HG03066 (cell line): Measurements from ENCODE around the gene LURAP1L.
"Not testable (repeated sequence)": the region's sequence is repeated elsewhere in the genome, so short reads cannot be mapped to it uniquely, and the experiment has no call there.

Experiments used
- ATAC-seq: cut with Tn5 transposase; IDR thresholded peaks from one replicate; pipeline ENCODE4 v1.9.1; 2021; ENCODE audit warnings: low read depth; ENCODE audit not compliant: unreplicated experiment

Gene LURAP1L

DNA sequence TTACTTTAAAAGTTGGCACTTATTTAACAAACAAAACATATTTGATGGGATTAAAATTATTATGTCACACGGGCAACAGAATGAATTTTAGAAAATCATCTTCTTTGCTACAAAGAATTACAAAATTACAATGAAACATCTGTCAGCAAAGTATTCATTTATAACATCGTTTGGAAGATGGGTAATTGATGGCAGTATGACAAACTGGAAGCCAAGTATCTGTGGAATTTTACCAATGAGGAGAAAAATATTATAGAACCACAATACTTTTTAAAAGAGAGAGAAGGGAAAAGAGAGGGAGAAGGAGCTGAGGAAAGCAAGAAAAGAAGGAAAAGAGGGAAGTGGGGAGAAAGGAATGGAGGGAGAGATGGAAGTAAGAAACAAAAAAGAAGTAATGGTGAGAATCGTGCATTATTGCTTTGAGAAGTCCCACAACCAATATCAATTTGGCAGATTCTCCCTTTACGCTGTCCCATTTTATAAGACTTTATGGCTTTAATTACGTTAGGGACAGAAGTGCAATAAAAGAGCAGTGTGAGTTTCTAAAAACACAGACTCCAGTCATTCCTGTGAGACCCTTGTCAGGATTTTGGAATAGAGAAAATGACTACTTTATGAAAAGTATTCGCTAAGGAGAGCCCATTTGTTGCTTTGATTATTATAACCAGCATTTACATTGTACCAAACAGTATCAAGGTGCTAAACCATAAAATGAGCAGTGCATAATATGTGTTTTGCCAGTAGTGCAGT lies 76.7 kb downstream of the LURAP1L start:
- no peak for ATAC-seq

DNA sequence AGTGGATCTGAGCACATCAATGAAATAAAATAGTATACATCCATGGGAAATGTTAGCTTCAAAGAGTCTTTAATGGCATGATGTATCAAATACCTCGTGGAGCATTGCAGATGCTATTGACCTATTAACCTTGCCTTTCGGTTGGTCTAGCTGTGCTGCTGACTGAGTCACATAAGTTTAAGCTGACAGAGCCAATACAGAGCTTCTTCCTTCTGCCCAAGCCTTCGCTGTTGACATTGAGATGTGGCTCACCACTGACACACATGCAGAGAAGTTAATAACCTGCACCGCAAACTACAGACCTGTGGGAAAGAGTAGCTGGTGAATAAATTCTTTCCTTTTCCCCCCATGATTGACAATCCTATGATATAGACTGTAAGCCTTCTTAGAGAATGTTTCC lies 78.2 kb downstream of the LURAP1L start:
- no peak for ATAC-seq

DNA sequence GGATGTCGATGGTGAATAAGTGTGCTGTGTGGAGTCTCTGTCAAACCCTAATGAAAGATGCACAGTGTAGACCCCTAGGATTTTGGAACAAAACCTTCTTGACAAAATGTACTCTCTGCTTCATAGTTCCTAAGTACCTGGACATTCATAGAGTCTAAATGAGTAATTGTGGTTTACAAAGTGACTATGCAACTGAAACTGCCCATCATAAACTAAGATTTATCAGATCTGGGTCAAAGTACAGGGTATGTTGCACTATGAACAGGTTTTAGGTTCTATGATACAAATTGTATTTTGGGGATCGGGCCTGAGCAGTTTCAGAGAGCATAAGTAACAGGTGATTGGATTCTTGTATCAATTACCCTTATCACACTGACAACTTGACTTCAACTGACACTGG lies 79.4 kb downstream of the LURAP1L start:
- no peak for ATAC-seq

DNA sequence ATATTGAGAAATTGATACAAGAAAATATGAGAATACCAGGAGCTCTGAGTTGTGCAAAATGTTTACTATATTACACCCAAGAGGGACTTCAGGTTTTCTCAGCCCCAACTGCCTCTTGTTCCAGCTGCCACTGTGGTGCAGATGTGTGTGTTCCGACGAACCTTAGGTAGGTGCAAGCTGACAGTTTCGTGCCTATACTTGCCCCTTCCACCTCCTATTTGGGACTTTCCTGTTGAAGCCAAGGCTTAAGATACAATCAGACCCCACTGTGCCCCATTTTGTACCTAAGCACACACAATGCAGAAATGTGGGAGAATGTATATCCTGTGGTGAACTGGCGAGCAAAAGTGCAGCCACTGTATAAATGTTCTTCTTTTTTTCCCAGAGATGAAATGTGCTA lies 80.2 kb downstream of the LURAP1L start:
- ATAC-seq, result no peak

DNA sequence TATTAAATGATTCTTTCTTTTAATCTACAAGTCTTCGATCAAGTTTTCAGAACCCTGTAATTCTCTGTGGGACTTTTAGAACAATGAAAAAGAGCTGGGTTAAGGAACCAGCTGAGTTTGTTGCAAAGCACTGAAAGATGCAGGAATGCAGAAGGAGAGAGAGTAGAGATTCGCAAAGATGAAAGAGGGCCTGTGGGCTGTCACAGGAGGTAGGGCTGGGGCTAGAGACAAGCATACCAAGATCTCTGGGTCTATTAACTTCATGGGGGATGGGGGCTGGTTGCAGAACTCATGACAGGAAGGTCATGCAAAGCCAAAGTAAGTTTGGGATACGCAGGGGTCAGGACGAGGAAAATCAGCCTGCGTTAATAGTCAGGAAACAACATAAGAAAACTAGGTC lies 81.8 kb downstream of the LURAP1L start:
- no peak for ATAC-seq

DNA sequence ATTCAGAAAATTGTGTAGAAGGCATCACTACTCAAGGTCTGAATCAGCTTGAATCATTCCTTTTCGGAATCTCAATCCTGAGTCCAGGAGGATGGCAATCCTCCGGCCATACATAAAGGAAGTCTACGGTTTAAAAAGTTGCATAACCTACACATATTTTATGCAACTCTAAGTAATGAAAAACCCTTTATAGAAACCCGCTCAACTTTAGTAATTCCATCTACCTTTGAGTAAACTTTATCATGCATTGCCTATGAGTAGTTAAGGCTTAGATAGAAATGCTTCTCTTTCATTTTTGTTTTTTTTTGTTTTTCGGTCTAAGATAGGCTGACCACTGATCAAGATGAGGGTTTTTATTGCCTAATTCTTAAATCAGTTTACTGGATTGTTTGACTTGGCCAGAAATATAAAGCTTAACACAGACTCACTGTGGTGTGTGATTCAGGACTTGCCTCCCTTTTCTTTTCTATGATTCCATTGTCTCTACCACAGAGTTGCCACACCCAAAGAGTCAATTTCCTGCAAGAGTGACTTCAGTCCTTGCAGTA lies 85.0 kb downstream of the LURAP1L start:
- ATAC-seq, result no peak

DNA sequence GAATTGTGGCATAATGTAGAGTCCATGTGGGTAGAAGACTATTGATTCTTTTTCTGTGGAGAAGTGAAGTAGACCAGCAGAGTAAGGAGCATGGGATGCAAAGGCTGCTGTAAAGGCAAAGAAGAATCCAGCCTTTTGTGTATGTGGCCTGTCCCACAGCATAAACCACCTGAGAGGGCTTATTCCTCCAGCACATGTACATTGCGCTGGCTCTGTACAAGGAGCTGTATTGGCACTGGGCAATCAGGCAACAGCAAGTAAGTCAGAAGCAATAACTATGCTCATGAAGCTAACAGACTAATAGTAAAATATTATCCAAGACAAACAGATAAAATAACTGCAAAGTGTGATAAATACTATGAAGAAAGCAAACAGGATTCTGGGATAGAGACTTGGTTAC lies 86.2 kb downstream of the LURAP1L start:
- no peak for ATAC-seq

DNA sequence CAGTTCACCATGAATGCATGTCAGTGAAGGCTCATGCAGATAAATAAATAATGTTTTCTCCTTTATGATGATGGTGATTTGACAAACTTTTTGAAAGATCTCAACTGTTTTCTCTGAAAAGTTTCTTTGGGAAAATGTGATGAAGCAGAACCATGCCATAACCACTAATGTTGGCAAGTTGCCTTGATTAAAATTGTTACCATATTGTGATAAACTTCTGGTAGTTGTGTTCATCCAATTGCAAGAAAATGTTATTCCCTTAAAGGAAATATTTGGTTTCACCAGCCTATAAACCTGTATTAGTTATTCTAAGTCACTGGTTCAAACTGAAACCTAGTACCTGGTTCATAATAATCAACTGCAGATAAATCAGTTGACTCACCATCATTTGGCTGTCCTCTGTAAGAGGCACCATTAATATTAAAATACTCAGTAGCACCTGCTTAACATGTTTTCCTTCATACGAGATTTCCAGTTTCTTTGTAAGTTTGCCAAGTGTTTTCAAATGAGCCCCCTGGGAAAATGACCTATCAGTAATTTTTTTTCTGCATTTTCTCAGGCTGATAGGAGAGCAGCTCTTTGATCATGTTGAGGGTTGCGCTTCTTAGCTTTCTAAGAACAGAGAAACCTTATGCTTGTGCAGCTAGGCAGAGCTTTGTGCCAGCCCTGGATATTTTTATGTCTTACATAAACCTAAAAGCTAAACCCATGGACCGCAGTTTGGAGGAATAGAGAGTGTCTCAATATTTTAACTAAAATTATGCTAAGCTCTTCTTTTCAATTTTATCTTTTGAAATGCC lies 88.0 kb downstream of the LURAP1L start:
- ATAC-seq, result no peak

DNA sequence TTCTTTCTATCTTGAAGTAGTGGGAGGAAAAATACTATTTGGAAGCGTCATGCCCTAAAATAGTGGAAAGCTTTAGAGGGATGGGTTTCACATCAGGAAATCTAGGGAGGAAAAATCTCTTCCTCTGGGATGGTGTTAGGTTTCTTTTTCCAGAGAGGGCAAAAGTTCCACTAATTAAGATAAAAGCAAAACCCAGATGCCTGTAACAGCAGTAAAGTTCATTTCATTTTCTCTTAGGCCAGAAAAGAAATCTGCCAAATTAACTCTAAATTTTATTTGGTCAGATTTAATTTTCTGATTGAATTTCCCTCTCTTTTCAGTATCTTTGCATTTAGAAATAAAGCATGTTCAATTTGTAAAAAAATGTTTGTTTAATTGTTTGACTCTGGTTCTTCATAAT lies 88.8 kb downstream of the LURAP1L start:
- no peak for ATAC-seq

DNA sequence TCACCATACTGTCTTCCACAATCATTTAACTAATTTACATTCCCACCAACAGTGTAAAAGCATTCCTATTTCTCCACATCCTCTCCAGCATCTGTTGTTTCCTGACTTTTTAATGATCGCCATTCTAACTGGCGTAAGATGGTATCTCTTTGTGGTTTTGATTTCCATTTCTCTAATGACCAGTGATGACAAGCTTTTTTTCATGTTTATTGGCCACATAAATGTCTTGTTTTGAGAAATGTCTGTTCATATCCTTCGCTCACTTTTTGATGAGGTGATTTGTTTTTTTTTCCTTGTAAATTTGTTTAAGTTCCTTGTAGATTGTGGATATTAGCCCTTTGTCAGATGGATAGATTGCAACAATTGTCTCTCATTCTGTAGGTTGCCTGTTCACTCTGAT lies 90.6 kb downstream of the LURAP1L start:
- not testable (repeated sequence) for ATAC-seq
